Measurements from ENCODE around the gene IL34. TPM values are rescaled to one million over a fixed set of nuclear protein-coding genes. Genes with fewer than 3 reads are reported as not detected.

IL34 gene
- total RNA-seq, 1 donor from 2014 or later = 1.4 TPM

GRCh38 chr16:70602831-70603230 lies 43.5 kb upstream of the IL34 start:
- TF ChIP-seq CTCF (IDR thresholded peaks at IDR 0.05; ENCODE audit: unreplicated experiment) = no peak
- peaks cover 5% of the 10 kb centered on the region for H3K4me1 Mint-ChIP-seq
- H3K27ac Mint-ChIP-seq = no peak overlapping the region
- no peaks in the 10 kb centered on the region for H3K27me3 Mint-ChIP-seq (ENCODE audit: low read depth)
- no peak overlapping the region for H3K4me3 Mint-ChIP-seq
- no peak for DNase-seq (ENCODE audit: low spot score in 2 of 2, unreplicated experiment in 2 of 2)
- no peaks in the 10 kb centered on the region for H3K9me3 Mint-ChIP-seq
- H3K36me3 Mint-ChIP-seq = no peaks in the 10 kb centered on the region

GRCh38 chr16:70604407-70605282 lies 41.7 kb upstream of the IL34 start:
- H3K36me3 Mint-ChIP-seq = no peaks in the 10 kb centered on the region
- no peaks in the 10 kb centered on the region for H3K9me3 Mint-ChIP-seq

GRCh38 chr16:70605283-70605657 lies 41.1 kb upstream of the IL34 start:
- no peak for TF ChIP-seq CTCF (IDR thresholded peaks at IDR 0.05; ENCODE audit: unreplicated experiment)
- no peak overlapping the region for H3K27ac Mint-ChIP-seq
- peaks cover under 1% of the 10 kb centered on the region for H3K4me1 Mint-ChIP-seq
- H3K4me3 Mint-ChIP-seq = no peak overlapping the region
- no peaks in the 10 kb centered on the region for H3K27me3 Mint-ChIP-seq (ENCODE audit: low read depth)
- DNase-seq (ENCODE audit: low spot score in 2 of 2, unreplicated experiment in 2 of 2) = no peak
- H3K9me3 Mint-ChIP-seq = no peaks in the 10 kb centered on the region
- H3K36me3 Mint-ChIP-seq = no peaks in the 10 kb centered on the region

More at GRCh38 chr16:70604407-70605282, 41.7 kb upstream of the IL34 start:
- DNase-seq (ENCODE audit: low spot score in 2 of 2, unreplicated experiment in 2 of 2) = no peak
- Mint-ChIP-seq H3K27ac (no peak overlapping the region), H3K27me3 (ENCODE audit: low read depth) (no peaks in the 10 kb centered on the region), H3K4me3 (no peak overlapping the region), H3K4me1 (no peaks in the 10 kb centered on the region)
- TF ChIP-seq CTCF (IDR thresholded peaks at IDR 0.05; ENCODE audit: unreplicated experiment) = no peak

- Mint-ChIP-seq H3K27me3 (ENCODE audit: low read depth) (no peaks in the 10 kb centered on the region), H3K36me3 (no peaks in the 10 kb centered on the region), H3K27ac (no peak overlapping the region), H3K9me3 (no peaks in the 10 kb centered on the region), H3K4me1 (peaks cover 4% of the 10 kb centered on the region), H3K4me3 (no peak overlapping the region)
- TF ChIP-seq CTCF (IDR thresholded peaks at IDR 0.05; ENCODE audit: unreplicated experiment) = no peak
- DNase-seq (ENCODE audit: low spot score in 2 of 2, unreplicated experiment in 2 of 2) = no peak
Observed at GRCh38 chr16:70608521-70608920, 37.8 kb upstream of the IL34 start.

- Mint-ChIP-seq H3K36me3 (no peaks in the 10 kb centered on the region), H3K4me3 (no peak overlapping the region), H3K27me3 (ENCODE audit: low read depth) (no peaks in the 10 kb centered on the region), H3K4me1 (peaks cover 10% of the 10 kb centered on the region), H3K27ac (no peak overlapping the region), H3K9me3 (no peaks in the 10 kb centered on the region)
- TF ChIP-seq CTCF (IDR thresholded peaks at IDR 0.05; ENCODE audit: unreplicated experiment) = no peak
- no peak for DNase-seq (ENCODE audit: low spot score in 2 of 2, unreplicated experiment in 2 of 2)
Observed at GRCh38 chr16:70610273-70611223, 35.8 kb upstream of the IL34 start.

Data from mesothelial cell of epicardium (in vitro differentiated cells).